Panc1 (cell line): ENCODE measurements around the gene CRB3.

Source experiments
- CTCF ChIP-seq: fragments of 450-650 bp; IDR thresholded peaks from 2 replicates; pipeline ENCODE4 v1.5.1; 2017; ENCODE audit warnings: mild to moderate bottlenecking
- POLR2AphosphoS5 ChIP-seq: IDR thresholded peaks from 2 replicates; pipeline ENCODE4 v1.6.1; 2012; ENCODE audit warnings: mild to moderate bottlenecking, low read depth, low read length, moderate library complexity

- no peak for TF ChIP-seq POLR2AphosphoS5
- TF ChIP-seq CTCF = no peak
These were observed 31.9 kb downstream of the CRB3 start for GRCh38 chr19:6495947-6496346.
